ENCODE data around the gene FBXL3.
"Not testable (repeated sequence)": the region's sequence is repeated elsewhere in the genome, so short reads cannot be mapped to it uniquely, and the experiment has no call there.

Gene FBXL3

DNA sequence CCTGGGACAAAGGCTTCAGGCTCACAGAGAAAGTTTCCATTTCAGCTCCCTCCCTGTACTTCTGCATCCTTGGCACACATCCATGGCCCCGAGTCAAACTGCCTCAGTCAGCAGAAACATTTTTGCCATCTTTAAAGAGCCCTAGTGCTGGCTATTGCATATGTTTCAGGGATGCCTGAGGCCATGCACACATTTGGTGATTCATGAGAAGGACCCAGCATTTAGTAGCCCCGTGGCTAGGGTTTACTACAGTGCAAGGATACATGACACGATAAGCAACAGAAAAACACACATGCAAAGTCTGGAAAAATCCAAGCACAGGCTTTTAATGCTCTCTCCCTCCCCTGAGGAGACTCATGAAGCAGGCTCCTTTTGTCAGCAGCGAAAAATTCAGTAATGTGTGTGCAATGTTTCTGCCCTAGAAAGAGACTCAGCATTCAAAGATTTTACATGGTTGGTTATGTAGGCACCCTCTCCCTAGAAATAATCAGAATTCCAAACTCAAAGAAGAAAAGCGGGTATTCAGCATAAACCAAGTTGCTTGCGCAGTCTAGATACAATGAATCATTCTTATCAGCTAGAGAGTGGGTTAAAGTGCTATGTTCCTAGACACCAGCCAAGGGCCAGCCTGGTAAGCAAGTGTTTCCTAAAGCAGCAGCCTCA, 61.1 kb downstream of the FBXL3 start:
- Mint-ChIP-seq H3K27me3 (peaks cover 16% of the 10 kb centered on the region), H3K4me3 (no peak overlapping the region)
- DNase-seq = no peak

DNA sequence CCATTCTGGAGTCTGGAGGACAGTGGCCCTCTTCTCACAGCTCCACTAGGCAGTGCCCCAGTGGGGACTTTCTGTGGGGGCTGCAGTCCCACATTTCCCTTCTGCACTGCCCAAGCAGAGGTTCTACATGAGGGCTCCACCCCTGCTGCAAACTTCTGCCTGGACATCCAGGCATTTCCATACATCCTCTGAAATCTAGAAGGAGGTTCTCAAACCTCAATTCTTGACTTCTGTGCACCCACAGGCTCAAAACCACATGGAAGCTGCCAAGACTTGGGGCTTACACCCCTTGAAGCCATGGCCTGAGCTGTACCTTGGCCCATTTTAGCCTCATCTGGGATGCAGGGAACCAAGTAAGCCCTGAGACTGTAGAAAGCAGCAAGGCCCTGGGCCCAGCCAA, 67.2 kb downstream of the FBXL3 start:
- not testable (repeated sequence) for DNase-seq; H3K4me1 Mint-ChIP-seq (ENCODE audit: low read depth); H3K4me3 Mint-ChIP-seq; H3K27me3 Mint-ChIP-seq; H3K27ac Mint-ChIP-seq; H3K36me3 Mint-ChIP-seq (ENCODE audit: low read depth)
- peaks cover 20% of the 10 kb centered on the region for H3K9me3 Mint-ChIP-seq

More for the DNA sequence above, 61.1 kb downstream of the FBXL3 start:
- no peaks in the 10 kb centered on the region for H3K36me3 Mint-ChIP-seq (ENCODE audit: low read depth)
- peaks cover 3% of the 10 kb centered on the region for H3K9me3 Mint-ChIP-seq
- H3K4me1 Mint-ChIP-seq (ENCODE audit: low read depth) = no peaks in the 10 kb centered on the region
- no peak overlapping the region for H3K27ac Mint-ChIP-seq

DNA sequence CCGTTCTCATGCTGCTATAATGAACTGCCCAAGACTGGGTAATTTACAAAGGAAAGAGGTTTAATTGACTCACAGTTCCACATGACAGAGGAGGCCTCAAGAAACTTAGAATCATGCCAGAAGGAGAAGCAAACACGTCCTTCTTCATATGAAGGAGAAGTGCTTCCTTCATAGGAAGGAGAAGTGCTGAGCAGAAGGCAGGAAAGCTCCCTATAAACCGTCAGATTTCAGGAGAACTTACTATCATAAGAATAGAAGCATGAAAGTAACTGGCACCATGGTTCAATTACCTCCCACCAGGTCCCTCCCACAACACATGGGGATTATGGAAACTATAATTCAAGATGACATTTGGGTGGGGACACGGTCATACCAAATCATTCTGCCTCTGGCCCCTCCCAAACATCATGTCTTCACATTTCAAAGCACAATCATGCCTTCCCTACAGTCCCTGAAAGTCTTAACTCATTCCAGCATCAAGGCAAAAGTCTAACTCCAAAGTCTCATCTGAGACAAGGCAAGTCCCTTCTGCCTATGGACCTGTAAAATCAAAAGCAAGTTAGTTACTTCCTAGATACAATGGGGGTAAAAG, 68.0 kb downstream of the FBXL3 start:
- no peak for DNase-seq
- no peaks in the 10 kb centered on the region for H3K36me3 Mint-ChIP-seq (ENCODE audit: low read depth)
- peaks cover 3% of the 10 kb centered on the region for H3K27me3 Mint-ChIP-seq
- H3K9me3 Mint-ChIP-seq = peaks cover 20% of the 10 kb centered on the region
- H3K4me3 Mint-ChIP-seq = no peak overlapping the region
- H3K27ac Mint-ChIP-seq = no peak overlapping the region
- no peaks in the 10 kb centered on the region for H3K4me1 Mint-ChIP-seq (ENCODE audit: low read depth)

DNA sequence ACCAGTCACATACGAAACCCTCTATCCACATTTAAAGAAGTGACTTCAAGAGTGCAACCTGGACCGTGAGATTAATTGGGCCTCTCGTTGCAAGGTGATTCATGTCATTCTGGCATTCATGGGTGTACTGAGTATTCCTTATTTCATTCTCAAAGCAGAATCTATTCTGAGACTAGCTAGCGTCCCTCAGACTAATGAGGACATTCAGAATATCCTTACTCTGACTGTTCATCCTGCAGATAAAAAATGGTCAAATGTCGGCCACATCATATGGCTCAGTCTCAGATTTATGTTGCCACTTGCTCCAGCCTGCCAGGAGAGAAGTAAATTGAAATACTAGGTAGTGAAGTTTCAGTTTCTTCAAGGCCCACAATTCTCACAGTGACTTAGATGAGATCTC, 71.3 kb downstream of the FBXL3 start:
- Mint-ChIP-seq H3K4me3 (no peak overlapping the region), H3K4me1 (ENCODE audit: low read depth) (no peaks in the 10 kb centered on the region), H3K9me3 (peaks cover 14% of the 10 kb centered on the region), H3K27me3 (peaks cover 20% of the 10 kb centered on the region), H3K36me3 (ENCODE audit: low read depth) (no peaks in the 10 kb centered on the region), H3K27ac (no peak overlapping the region)
- no peak for DNase-seq
